Naive thymus-derived CD4-positive, alpha-beta T cell (primary cell): Measurements from ENCODE around the gene TMEM129. TPM values are rescaled to one million over a fixed set of nuclear protein-coding genes. Genes with fewer than 3 reads are reported as not detected.

Source experiments
- ATAC-seq: fragments of 150-1000 bp; cut with Tn5 transposase; 2 replicates; pipeline ENCODE4 v1.10.0; 2021; ENCODE audit warnings: mild to moderate bottlenecking, moderate library complexity
- CTCF ChIA-PET: fragments of 350-600 bp; sonication (Branson Sonifier 250); formaldehyde crosslinking; loops from one replicate; lab custom pipeline; 2021; ENCODE audit warnings: antibody characterized with exemption; lab: Charles Lee
- POLR2A ChIA-PET: fragments of 350-600 bp; sonication (Branson Sonifier 250); formaldehyde crosslinking; loops from one replicate; lab custom pipeline; 2021; ENCODE audit warnings: antibody characterized with exemption, inconsistent platforms; lab: Charles Lee
- DNase-seq, 9 donors: peaks; one replicate each; pipeline versions ENCODE4 v3.0.0 to v3.0.0-alpha.2; 2020 to 2022; ENCODE audit warnings: mixed read lengths in 1 of 9
- H3K27ac ChIP-seq: one replicate; pipeline ENCODE4 v1.7.0; 2013; ENCODE audit warnings: mild to moderate bottlenecking, low read depth, low read length, moderate library complexity
- H3K27me3 ChIP-seq, 2 donors: one replicate each; pipeline ENCODE4 v1.7.0; 2013; ENCODE audit warnings: low read length in 2 of 2, mild to moderate bottlenecking in 2 of 2, moderate library complexity in 2 of 2; ENCODE audit not compliant: control insufficient read depth in 2 of 2, insufficient read depth in 2 of 2
- H3K36me3 ChIP-seq, 3 experiments: 1 replicate in 2 of 3; 2 replicates in 1 of 3; pipeline ENCODE4 v1.7.0; 2013; ENCODE audit warnings: low read length in 3 of 3, mild to moderate bottlenecking in 3 of 3, moderate library complexity in 1 of 3; ENCODE audit not compliant: insufficient read depth in 3 of 3, control insufficient read depth in 2 of 3
- H3K4me1 ChIP-seq, 2 donors: one replicate each; pipeline ENCODE4 v1.7.0; 2013; ENCODE audit warnings: low read length in 2 of 2, mild to moderate bottlenecking in 2 of 2, moderate library complexity in 1 of 2; ENCODE audit not compliant: control insufficient read depth in 2 of 2, insufficient read depth in 2 of 2
- H3K4me3 ChIP-seq: 2 replicates; pipeline ENCODE4 v1.7.0; 2013; ENCODE audit warnings: mild to moderate bottlenecking, low read length
- H3K9me3 ChIP-seq, 3 experiments: 1 replicate in 2 of 3; 2 replicates in 1 of 3; pipeline ENCODE4 v1.7.0; 2013; ENCODE audit warnings: low read length in 3 of 3; ENCODE audit not compliant: control insufficient read depth in 2 of 3
- H3K27ac Mint-ChIP-seq, 9 donors: one replicate each; pipeline ENCODE4 v1.8.0; 2020 to 2022; ENCODE audit warnings: mixed read lengths in 9 of 9, mild to moderate bottlenecking in 8 of 9, moderate library complexity in 5 of 9, inconsistent platforms in 2 of 9
- H3K27me3 Mint-ChIP-seq, 5 donors: one replicate each; pipeline ENCODE4 v1.8.0; 2021 to 2022; ENCODE audit warnings: mixed read lengths in 5 of 5, mild to moderate bottlenecking in 1 of 5
- H3K36me3 Mint-ChIP-seq, 5 donors: one replicate each; pipeline ENCODE4 v1.8.0; 2020 to 2022; ENCODE audit warnings: mixed read lengths in 5 of 5, mild to moderate bottlenecking in 3 of 5, inconsistent platforms in 1 of 5
- H3K4me1 Mint-ChIP-seq, 7 donors: one replicate each; pipeline ENCODE4 v1.8.0; 2020 to 2022; ENCODE audit warnings: mixed read lengths in 7 of 7, mild to moderate bottlenecking in 3 of 7, inconsistent platforms in 1 of 7
- H3K4me3 Mint-ChIP-seq, 10 donors: one replicate each; pipeline ENCODE4 v1.8.0; 2020 to 2022; ENCODE audit warnings: mild to moderate bottlenecking in 10 of 10, mixed read lengths in 10 of 10, moderate library complexity in 6 of 10, inconsistent platforms in 2 of 10
- H3K9me3 Mint-ChIP-seq, 11 donors: one replicate each; pipeline ENCODE4 v1.8.0; 2020 to 2022; ENCODE audit warnings: mixed read lengths in 11 of 11, mild to moderate bottlenecking in 4 of 11, inconsistent platforms in 1 of 11, moderate library complexity in 1 of 11
- intact Hi-C, 2 donors: fragments of 100-400 bp; cut with micrococcal nuclease; formaldehyde crosslinking; loops; one replicate each; pipeline ENCODE4 v1.15.1; 2023
- polyA plus RNA-seq, 2 donors: library from polyadenylated mRNA; unstranded; fragments of 300-500 nt; fragmentation: Illumina TruSeq; gene quantifications; one replicate each; pipeline ENCODE4 v1.2.3, GENCODE V29; 2021
- total RNA-seq, 6 experiments: library from RNA in 5 of 6; stranded (reverse) in 5 of 6; gene quantifications; 1 replicate in 5 of 6; 2 replicates in 1 of 6; pipeline ENCODE4 v1.2.3 and lab custom pipeline; 2021 to 2026

TMEM129 gene
- total and polyA plus RNA-seq, 7 experiments from 2014 or later = 20.0 to 44.7 (median 34.9) TPM

GRCh38 chr4:1745165-1745564 is 24.0 kb upstream of the TMEM129 start:
- no peak overlapping the region for H3K4me3 Mint-ChIP-seq
- H3K27me3 Mint-ChIP-seq = no peaks in the 10 kb centered on the region
- intact Hi-C loops = no loop called here
- peak overlapping the region in 1 of 9 donors; percentile 19 for H3K27ac Mint-ChIP-seq
- Histone ChIP-seq H3K9me3 (no peaks in the 10 kb centered on the region), H3K27me3 (no peaks in the 10 kb centered on the region), H3K4me1 (no peaks in the 10 kb centered on the region), H3K27ac (no peak overlapping the region), H3K4me3 (no peak overlapping the region), H3K36me3 (peaks cover 0 to 47% (median 10%) of the 10 kb centered on the region in 3 experiments)
- no peaks in the 10 kb centered on the region for H3K4me1 Mint-ChIP-seq
- no peak for ATAC-seq
- peaks cover 4 to 16% (median 7%) of the 10 kb centered on the region in 5 donors for H3K36me3 Mint-ChIP-seq
- POLR2A ChIA-PET = interaction anchor here (0.5 kb wide), 1 partner anchor 573 kb away, joined by 3 read pairs; no protein-coding TSS in a partner anchor
- H3K9me3 Mint-ChIP-seq = no peaks in the 10 kb centered on the region
- CTCF ChIA-PET = interaction anchor here (0.8 to 2.4 kb wide), 5 partner anchors 52 to 155 kb away, joined by 3 to 13 read pairs (median 4); no protein-coding TSS in a partner anchor
- DNase-seq = no peak

DNA sequence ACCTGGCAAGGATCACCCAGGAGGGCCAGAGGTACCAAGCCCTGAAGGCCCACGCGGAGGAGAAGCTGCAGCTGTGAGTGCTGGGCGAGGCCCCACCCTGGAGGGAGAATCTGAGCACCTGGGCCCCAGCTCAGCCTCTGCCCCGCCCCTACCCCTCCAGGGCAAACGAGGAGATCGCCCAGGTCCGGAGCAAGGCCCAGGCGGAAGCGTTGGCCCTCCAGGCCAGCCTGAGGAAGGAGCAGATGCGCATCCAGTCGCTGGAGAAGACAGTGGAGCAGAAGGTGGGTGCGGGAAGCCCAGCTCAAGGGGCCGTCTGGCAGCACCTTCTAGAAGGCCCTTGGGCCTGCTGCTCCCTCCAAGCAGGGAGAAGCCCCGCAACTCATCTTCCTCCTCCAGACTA is 23.4 kb upstream of the TMEM129 start:
- Histone ChIP-seq H3K4me1 (no peaks in the 10 kb centered on the region), H3K4me3 (no peak overlapping the region), H3K36me3 (peaks cover 0 to 53% (median 10%) of the 10 kb centered on the region in 3 experiments), H3K27ac (no peak overlapping the region), H3K9me3 (no peaks in the 10 kb centered on the region), H3K27me3 (no peaks in the 10 kb centered on the region)
- ChIA-PET CTCF (interaction anchor here (0.8 to 2.4 kb wide), 4 partner anchors 65 to 156 kb away, joined by 3 to 13 read pairs (median 4); no protein-coding TSS in a partner anchor), POLR2A (interaction anchor here (0.5 kb wide), 1 partner anchor 574 kb away, joined by 3 read pairs; no protein-coding TSS in a partner anchor)
- H3K27me3 Mint-ChIP-seq = no peaks in the 10 kb centered on the region
- no peaks in the 10 kb centered on the region for H3K4me1 Mint-ChIP-seq
- H3K9me3 Mint-ChIP-seq = no peaks in the 10 kb centered on the region
- no peak overlapping the region for H3K27ac Mint-ChIP-seq
- H3K4me3 Mint-ChIP-seq = no peak overlapping the region
- intact Hi-C loops = no loop called here
- peaks cover 4 to 16% (median 7%) of the 10 kb centered on the region in 5 donors for H3K36me3 Mint-ChIP-seq
- DNase-seq = no peak
- no peak for ATAC-seq

GRCh38 chr4:1743975-1744374 is 22.9 kb upstream of the TMEM129 start:
- intact Hi-C loops = no loop called here
- no peaks in the 10 kb centered on the region for H3K4me1 Mint-ChIP-seq
- POLR2A ChIA-PET = no interaction called here
- ATAC-seq (no peak), DNase-seq (no peak)
- peaks cover 0 to 2% (median 0%) of the 10 kb centered on the region in 11 donors for H3K9me3 Mint-ChIP-seq
- no peak overlapping the region for H3K4me3 ChIP-seq
- H3K4me3 Mint-ChIP-seq = no peak overlapping the region
- no peak overlapping the region for H3K27ac ChIP-seq
- CTCF ChIA-PET = interaction anchor here (0.6 to 2.4 kb wide), 4 partner anchors 65 to 156 kb away, joined by 3 to 13 read pairs (median 4); no protein-coding TSS in a partner anchor
- no peaks in the 10 kb centered on the region for H3K27me3 Mint-ChIP-seq
- H3K27me3 ChIP-seq = no peaks in the 10 kb centered on the region
- H3K9me3 ChIP-seq = no peaks in the 10 kb centered on the region
- peaks cover 4 to 20% (median 10%) of the 10 kb centered on the region in 5 donors for H3K36me3 Mint-ChIP-seq
- H3K36me3 ChIP-seq = peaks cover 0 to 59% (median 14%) of the 10 kb centered on the region in 3 experiments
- H3K27ac Mint-ChIP-seq = peak overlapping the region in 1 of 9 donors; percentile 14
- H3K4me1 ChIP-seq = no peaks in the 10 kb centered on the region

GRCh38 chr4:1743551-1743950 is 22.4 kb upstream of the TMEM129 start:
- no peaks in the 10 kb centered on the region for H3K27me3 Mint-ChIP-seq
- no peak overlapping the region for H3K4me3 Mint-ChIP-seq
- no peak for DNase-seq
- no peak overlapping the region for H3K27ac ChIP-seq
- peaks cover 0 to 63% (median 14%) of the 10 kb centered on the region in 3 experiments for H3K36me3 ChIP-seq
- no peak for ATAC-seq
- intact Hi-C loops = no loop called here
- no peaks in the 10 kb centered on the region for H3K27me3 ChIP-seq
- H3K4me1 Mint-ChIP-seq = no peaks in the 10 kb centered on the region
- peaks cover 0 to 6% (median 4%) of the 10 kb centered on the region in 11 donors for H3K9me3 Mint-ChIP-seq
- ChIA-PET CTCF (interaction anchor here (0.6 to 2.4 kb wide), 2 partner anchors 118 to 157 kb away, joined by 3 to 13 read pairs; no protein-coding TSS in a partner anchor), POLR2A (no interaction called here)
- H3K36me3 Mint-ChIP-seq = peaks cover 7 to 25% (median 14%) of the 10 kb centered on the region in 5 donors
- H3K4me3 ChIP-seq = no peak overlapping the region
- H3K4me1 ChIP-seq = no peaks in the 10 kb centered on the region
- peaks cover 0 to 4% (median 0%) of the 10 kb centered on the region in 3 experiments for H3K9me3 ChIP-seq
- H3K27ac Mint-ChIP-seq = peak overlapping the region in 4 of 9 donors; percentile 28 to 65 (median 35)

GRCh38 chr4:1741208-1741607 is 20.1 kb upstream of the TMEM129 start:
- no peak overlapping the region for H3K27ac ChIP-seq
- CTCF ChIA-PET = interaction anchor here (1.0 to 1.7 kb wide), 3 partner anchors 18 to 160 kb away, joined by 3 to 4 read pairs (median 4); no protein-coding TSS in a partner anchor
- H3K4me1 ChIP-seq = no peaks in the 10 kb centered on the region
- Mint-ChIP-seq H3K9me3 (peaks cover 0 to 14% (median 6%) of the 10 kb centered on the region in 11 donors), H3K4me1 (no peaks in the 10 kb centered on the region), H3K4me3 (no peak overlapping the region), H3K27me3 (no peaks in the 10 kb centered on the region), H3K36me3 (peaks cover 9 to 46% (median 32%) of the 10 kb centered on the region in 5 donors), H3K27ac (no peak overlapping the region)
- peaks cover 13 to 86% (median 31%) of the 10 kb centered on the region in 3 experiments for H3K36me3 ChIP-seq
- peaks cover 0 to 23% (median 0%) of the 10 kb centered on the region in 3 experiments for H3K9me3 ChIP-seq
- ATAC-seq = no peak
- POLR2A ChIA-PET = no interaction called here
- intact Hi-C loops = no loop called here
- H3K4me3 ChIP-seq = no peak overlapping the region
- H3K27me3 ChIP-seq = no peaks in the 10 kb centered on the region
- no peak for DNase-seq

DNA sequence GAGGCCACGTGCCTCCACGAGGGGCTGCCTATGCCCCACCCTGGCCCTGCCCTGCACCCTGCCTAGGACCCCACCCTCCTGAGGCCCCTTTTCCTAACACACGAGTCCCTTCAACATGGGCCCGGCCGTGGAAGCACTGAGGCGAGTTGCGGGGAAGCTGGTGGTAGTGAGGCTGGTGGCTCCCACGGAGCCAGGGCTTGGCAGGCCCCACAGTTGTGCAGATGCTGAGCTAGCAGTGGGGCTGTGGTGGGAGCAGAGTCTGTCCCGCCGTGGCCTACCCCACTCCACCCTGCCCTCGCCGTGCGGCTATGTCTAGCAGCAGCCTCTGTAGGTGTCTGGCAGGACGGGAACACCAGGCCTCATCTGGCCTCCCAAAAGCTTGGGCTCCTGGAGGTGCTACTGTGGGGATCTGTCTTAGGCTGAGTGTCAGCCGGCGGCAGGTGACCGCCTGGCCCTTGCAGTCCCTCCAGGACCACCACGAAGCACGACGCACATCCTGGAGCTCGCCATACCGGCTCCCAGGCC is 19.0 kb upstream of the TMEM129 start:
- peaks cover 9 to 54% (median 32%) of the 10 kb centered on the region in 5 donors for H3K36me3 Mint-ChIP-seq
- H3K4me3 Mint-ChIP-seq = no peak overlapping the region
- no peaks in the 10 kb centered on the region for H3K27me3 Mint-ChIP-seq
- H3K27ac Mint-ChIP-seq = no peak overlapping the region
- ChIA-PET CTCF (interaction anchor here (1.3 kb wide), 1 partner anchor 17 kb away, joined by 4 read pairs; no protein-coding TSS in a partner anchor), POLR2A (interaction anchor here (0.6 kb wide), 1 partner anchor 16 kb away, joined by 3 read pairs; no protein-coding TSS in a partner anchor)
- Histone ChIP-seq H3K27ac (no peak overlapping the region), H3K27me3 (no peaks in the 10 kb centered on the region), H3K9me3 (peaks cover 0 to 23% (median 0%) of the 10 kb centered on the region in 3 experiments), H3K4me1 (no peaks in the 10 kb centered on the region), H3K36me3 (peaks cover 13 to 96% (median 40%) of the 10 kb centered on the region in 3 experiments), H3K4me3 (no peak overlapping the region)
- peaks cover 0 to 14% (median 6%) of the 10 kb centered on the region in 11 donors for H3K9me3 Mint-ChIP-seq
- no peaks in the 10 kb centered on the region for H3K4me1 Mint-ChIP-seq
- no peak for DNase-seq
- ATAC-seq = peak; percentile 13
- intact Hi-C loops = no loop called here
